Measurements from ENCODE around the gene LGR5.
A peak's percentile ranks its signal among the peaks of the same experiment; 100 is the strongest.

LGR5 gene

GRCh38 chr12:71601546-71601945 is 161.9 kb downstream of the LGR5 start:
- DNase-seq, result no peak

GRCh38 chr12:71602761-71603577 is 163.4 kb downstream of the LGR5 start:
- no peak for DNase-seq

GRCh38 chr12:71605039-71605438 is 165.4 kb downstream of the LGR5 start:
- no peak for DNase-seq

- DNase-seq, result no peak
These were observed 168.1 kb downstream of the LGR5 start for GRCh38 chr12:71607494-71608330.

GRCh38 chr12:71610031-71610795 is 170.6 kb downstream of the LGR5 start:
- no peak for DNase-seq

GRCh38 chr12:71621938-71622337 is 182.3 kb downstream of the LGR5 start:
- no peak for DNase-seq

- DNase-seq, result no peak
These were observed 185.9 kb downstream of the LGR5 start for GRCh38 chr12:71625476-71625875.

- DNase-seq, result no peak
These were observed 186.5 kb downstream of the LGR5 start for GRCh38 chr12:71626098-71626497.

- no peak for DNase-seq
These were observed 187.2 kb downstream of the LGR5 start for GRCh38 chr12:71626768-71627167.

- peak; percentile 1 for DNase-seq
These were observed 187.9 kb downstream of the LGR5 start for GRCh38 chr12:71627438-71628002.
